HG02840 (cell line): Measurements from ENCODE around the gene DHRS12.

Experiments
- ATAC-seq: cut with Tn5 transposase; IDR thresholded peaks from one replicate; pipeline ENCODE4 v1.9.1; 2021; ENCODE audit warnings: mild to moderate bottlenecking, moderate library complexity, moderate number of reproducible peaks; ENCODE audit not compliant: unreplicated experiment, low FRiP score

The DHRS12 gene

DNA sequence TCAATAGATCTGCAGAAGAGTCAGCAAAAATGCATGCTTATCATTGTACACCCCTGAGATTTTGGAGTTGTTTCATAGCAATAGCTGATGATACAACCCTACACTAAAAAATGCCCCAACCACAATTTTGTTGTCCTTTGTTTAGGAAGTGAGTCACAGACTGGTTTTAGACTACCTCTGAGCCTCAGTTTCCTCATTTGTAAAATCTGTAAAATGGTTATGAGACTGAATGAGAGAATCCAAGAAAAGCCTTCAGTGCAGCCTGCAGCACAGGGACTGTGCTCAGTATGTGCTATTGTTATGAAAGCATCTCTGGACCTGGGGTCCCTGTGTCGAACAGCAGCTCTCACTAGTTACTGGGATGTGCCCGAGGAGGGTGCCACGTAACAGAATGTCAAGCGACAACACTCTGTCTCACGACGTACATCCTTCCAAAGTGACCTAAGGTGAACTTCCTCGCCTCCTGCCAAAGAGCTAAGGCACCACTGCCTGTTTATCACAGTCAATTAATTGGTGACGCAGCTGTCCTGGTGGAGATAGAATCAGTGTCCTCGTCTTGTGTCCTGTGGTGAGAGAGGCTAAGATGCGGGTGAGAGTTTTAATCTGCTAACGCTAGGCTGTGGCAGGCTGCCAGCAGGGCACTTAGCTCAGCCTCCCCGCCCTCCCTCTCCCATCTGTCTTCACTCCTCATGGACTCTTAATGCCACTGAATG is 18.1 kb downstream of the DHRS12 start:
- ATAC-seq: no peak

DNA sequence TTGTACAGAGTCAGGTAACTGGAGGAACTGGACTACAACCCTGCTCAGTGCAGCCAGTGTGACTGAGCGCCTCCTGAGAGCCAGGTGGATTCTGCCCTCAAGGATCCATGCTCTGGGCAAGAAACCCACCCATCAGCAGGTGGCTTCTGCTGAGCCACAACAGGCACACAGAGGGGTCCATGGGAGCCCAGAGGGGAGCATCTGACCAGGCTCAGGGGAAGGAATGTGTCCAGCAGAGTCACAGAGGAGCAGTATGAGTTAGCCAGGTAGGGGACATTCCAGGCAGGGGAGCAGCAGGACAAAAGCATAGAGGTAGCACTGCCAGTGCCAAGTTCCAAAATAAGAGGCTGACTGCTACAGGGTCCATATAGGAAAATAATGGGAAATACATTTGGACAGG is 19.9 kb downstream of the DHRS12 start:
- no peak for ATAC-seq

DNA sequence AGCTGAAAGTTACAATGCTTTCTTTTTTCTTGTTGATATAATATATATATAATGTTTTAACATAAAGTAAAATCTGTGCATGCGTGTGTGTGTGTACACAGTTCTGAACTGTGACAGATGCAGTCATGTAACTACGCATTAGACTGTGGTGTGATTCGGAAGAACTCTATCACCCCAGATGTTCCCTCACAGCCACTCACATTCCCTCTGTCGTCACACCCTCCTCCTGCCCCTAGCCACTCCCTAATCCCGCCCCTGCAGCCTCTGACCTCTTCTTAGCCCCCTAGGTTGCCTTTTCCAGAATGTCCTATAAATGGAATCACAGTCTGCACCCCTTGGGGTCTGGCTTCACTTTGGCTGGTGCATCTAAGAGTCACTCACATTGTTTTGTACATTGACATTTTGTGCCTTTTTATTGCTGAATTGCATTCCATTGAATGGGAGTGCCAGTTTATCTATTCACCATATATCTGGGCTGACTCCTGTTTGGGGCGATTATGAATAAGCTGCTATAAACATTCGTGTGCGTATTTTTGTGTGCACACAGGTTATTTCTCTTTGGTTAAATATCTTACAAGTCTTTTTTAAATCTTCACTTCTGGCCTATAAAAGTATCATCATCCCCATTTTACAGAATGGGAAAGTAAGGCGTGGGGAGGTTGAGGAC is 20.4 kb downstream of the DHRS12 start:
- ATAC-seq: no peak

DNA sequence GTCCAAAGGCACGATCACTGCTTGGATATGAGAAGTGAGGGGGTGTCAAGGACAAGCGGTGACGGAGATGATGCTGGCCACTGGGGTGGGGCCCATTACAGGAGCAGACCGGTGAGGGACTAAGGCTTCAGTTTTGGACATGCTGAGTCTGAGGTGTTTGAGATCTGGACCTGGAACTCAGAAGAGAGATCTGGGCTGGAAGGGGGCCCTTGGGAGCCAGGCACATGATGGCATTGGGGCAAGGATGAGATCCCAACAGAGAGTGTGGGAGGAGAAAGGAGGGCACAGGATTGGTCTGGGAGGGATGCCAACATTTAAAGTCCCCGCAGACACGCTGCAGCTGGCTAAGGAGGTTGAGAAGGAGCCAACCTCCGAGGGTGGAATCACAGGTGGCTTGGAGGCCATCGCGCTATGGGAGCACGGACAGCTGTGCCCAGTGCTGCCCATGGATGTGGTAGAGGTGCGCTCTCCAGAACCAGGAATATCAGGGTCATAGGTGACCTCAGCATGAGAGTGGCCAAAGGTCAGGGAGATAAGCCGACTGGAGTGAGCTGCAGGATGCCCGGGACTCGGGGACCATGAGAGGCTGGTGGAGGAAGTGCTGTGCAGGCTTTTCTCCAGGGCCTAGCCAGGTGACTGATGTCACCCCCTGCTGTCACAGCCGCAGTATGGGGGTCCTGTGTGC is 21.8 kb downstream of the DHRS12 start:
- ATAC-seq: no peak

DNA sequence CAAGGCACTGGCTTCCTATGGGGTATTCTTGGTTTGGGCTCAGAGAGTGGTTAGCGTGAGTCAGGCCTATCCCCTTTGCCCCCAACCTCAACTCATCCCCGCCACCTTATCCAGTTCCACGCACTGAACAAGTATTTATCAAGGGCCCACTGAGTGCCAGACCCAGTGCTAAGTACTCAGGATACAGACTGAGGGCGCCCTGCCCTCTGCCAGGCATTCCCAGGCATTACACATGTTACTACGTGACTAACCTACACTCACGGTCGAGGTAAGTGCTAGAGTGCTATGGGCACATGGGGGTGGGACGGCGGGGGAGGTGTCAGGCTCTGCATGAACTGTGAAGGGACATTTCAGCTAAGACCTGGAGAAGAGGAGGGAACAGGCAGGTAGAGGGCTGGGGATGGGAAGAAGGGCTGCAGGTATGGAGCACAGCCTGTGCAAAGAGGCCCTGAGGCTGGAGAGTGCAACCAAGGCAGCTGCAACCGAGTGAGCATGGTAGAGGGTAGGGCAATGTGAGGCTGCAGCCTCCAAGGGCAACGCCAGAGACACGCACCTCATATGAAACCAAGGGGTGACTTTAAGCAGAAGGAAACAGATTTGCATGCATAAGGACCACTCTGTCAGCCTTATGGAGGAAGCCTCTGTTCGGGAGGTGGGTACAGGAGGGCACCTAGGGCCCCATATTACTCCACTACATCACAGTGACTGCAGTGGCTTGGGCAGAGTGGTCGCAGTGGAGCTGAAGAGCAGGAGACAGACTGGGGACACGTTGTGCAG is 22.5 kb downstream of the DHRS12 start:
- ATAC-seq: no peak

DNA sequence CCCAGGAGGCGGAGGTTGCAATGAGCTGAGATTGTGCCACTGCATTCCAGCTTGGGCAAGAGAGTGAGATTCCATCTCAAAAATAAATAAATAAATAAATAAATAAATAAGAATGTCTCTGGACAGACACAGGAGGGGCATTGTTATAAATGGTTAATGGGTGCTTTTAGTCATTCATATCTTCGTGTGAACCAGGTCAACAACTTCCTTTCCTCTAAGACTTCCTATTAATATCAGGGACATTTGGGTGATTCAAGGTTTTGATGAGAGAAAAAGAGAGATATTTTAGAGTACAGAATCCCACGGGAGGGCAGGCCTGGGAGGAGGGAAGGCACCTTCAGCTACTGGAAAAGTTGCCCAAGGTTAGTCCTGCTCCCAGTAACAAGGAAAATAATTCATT is 23.9 kb downstream of the DHRS12 start:
- no peak for ATAC-seq

DNA sequence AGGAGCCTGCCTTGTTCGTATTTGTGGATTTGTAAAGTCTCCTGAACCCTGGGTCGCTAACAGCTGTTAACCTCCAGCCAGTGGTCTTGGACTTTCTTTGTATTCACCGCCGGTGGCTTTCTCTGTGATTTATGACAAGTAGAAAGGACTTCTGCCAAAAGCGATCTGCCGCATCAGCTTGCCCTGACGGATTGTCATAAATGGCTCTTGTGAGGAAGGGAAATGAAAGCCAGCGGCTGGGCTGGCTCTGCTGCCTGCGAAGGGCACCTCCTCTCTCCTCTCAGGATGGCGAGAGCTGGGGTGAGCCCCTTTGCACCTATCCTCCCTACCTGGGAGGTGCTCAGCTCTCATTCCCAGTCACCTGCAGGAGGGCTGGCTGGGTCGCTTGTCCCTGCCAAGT is 25.6 kb downstream of the DHRS12 start:
- ATAC-seq: no peak

DNA sequence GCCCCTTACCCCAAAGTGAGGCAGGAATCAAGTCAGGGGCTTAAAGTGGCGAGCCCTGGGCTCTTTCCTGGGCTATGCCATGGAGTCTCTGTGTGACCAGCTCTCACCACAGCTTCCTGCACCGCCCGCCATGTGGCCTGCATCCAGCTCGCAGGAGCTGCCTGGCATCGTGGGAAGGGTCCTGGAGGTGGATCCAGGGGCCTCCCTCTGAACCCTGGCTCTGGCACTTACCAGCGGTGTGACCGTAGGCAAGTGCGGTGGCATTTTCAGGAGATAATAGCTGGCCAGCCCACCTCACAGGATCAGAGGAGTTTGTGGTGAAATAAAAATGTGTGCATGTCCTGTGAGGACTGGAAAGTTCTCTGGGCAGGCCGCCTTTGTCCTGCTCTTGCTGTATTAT is 26.0 kb downstream of the DHRS12 start:
- ATAC-seq: no peak

DNA sequence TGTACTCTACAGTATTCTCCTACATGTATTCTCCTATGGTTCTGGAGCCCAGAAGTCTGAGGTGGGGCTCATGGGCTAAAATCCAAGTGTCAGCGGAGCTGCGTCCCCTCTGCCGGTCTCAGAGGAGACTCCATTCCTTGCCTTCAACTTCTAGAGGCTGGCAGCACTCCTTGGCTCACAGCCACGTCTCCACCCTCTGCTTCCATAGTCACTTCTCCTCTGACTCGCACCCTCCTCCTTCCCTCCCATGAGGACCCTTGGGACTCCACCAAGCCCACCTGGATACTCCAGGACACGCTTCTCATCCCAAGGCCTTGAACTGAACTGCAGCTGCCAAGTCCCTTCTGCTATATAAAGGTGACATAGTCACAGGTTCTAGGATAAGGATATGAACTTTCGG is 27.8 kb downstream of the DHRS12 start:
- no peak for ATAC-seq

DNA sequence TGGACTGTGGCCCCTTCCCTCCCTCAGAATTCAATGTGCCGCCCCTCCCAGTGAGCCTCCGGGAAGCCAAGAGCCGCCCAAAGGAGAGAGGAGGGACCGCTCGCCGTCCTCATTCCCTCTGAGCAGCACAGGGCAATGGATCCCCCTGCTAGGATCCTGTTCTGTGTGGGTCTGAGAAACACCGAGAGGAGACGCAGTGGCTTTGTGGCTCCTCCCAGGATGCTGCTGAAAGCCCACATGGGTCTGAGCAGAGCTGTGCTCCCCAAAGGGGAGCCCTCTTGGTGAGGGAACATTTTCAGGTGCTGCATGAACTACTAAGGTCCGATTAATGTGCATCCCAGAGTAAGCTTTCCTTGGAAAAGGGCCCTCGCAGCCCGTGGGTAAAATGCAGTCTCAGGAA is 30.4 kb downstream of the DHRS12 start:
- no peak for ATAC-seq

DNA sequence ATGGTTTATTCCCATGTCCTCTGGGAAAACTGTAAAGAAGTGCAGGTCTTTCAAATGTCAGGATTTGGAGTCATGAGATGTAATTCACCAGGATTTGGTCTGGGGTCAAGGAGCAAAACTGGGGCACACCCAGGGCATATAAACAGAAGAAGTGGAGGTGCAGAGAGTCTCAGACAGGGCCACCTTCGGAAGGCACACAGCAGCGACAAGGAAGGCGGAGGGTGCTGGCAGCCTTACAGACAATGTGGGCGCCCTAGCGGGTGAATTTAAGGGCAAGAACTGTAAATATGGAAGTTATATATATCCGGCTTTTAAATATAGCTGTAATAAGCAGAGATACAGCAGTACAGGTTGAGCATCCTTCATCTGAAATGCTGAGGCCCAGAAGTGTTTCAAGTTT is 31.2 kb downstream of the DHRS12 start:
- no peak for ATAC-seq

DNA sequence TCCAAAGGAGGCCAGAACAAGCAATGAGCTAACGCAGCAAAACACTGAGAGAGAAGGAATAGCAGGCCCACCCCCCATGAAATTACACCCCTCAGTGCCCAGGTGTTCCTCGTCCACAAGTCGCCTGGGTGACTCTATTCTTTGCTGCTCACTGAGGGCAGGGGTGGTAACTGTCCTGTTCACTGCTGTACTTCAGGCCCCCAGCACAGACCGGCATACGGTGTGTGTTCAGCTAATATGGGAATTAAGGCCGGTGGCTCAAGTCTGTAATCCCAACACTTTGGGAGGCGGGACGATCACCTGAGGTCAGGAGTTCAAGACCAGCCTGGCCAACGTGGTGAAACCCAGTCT is 31.9 kb downstream of the DHRS12 start:
- no peak for ATAC-seq

DNA sequence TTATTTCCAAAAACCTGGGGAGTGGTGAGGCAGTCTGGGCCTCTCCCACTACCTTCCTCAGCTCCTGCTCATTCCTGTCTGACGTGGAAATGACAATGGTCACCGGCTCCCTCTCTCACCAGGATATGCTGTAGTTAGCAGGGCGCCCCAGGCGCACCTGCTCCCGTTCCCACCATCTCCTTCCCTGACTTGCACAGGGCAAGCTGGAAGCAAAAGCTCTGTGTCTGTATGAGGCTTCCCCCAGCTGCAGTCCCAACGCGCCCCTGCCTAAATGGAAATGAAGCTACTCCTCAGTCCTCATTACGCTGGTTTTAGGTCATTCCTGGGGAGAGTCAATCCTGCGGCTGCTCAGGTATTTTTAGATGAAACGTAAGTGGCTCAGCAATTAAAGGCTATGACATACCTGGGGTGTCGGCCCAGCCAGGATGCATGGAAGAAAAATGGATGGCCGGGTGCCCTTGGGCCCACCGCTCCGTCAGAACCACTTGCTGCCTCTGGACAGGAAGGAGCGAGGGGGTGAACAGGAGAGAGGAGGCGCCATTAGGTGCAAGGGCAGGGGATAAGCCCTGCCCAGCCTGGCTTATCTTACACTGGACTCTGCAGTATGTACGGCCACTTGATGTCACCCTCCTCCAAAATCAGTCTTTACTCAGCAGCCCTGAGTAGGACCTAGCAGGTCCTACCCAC is 32.4 kb downstream of the DHRS12 start:
- ATAC-seq: no peak

DNA sequence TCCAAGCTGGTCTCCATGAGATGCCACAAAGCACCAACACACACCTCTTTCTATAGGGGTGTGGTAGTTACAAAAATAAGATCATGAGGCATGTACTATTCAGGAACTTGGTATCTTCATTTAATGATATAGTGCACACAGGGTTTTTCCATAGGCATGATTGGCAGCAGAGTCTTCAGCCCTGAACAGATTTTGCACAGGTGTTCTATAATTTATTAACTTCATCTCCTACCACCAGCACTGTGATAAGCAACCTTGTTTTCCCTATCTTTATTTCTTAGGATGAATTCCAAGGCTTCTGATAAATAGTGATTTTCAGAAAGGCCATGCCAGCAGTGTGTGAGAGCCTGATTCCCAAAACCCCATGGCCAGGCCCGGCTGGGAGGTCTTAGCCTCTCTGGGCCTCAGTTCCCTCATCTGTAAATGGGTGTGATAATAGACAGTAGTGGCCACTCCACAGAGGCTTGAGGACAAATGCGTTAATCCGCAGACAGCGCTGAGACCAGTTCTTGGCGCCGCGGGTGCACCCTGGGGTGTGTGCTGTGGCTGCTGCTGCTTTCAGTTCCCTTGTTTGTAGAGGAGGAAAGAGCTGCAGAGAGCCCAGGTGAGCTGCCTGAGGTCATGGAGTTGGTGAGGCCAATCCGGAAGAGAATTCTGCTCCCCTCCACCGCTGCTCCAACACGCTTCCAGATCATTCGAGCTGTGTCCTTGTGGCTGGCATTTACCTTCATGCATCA is 33.1 kb downstream of the DHRS12 start:
- ATAC-seq: no peak

DNA sequence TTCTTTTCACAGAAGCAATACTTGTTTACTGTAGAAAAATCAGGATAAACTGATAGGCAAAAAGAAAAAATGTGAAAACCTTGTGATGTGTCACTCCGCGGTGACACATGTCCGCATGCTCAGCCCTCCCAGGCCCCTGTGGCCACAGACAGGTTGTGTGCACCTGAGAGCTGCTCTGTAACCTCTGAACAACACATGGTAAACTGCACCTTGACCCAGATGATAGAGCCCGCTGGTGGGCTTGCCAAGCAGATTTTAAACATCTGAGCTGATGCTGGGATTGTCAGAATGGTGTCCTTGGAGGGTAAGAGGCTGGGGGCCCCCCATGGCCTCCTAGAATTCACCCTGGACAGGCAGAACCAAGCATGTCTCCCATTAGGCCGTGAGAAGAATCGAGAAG is 33.8 kb downstream of the DHRS12 start:
- no peak for ATAC-seq

DNA sequence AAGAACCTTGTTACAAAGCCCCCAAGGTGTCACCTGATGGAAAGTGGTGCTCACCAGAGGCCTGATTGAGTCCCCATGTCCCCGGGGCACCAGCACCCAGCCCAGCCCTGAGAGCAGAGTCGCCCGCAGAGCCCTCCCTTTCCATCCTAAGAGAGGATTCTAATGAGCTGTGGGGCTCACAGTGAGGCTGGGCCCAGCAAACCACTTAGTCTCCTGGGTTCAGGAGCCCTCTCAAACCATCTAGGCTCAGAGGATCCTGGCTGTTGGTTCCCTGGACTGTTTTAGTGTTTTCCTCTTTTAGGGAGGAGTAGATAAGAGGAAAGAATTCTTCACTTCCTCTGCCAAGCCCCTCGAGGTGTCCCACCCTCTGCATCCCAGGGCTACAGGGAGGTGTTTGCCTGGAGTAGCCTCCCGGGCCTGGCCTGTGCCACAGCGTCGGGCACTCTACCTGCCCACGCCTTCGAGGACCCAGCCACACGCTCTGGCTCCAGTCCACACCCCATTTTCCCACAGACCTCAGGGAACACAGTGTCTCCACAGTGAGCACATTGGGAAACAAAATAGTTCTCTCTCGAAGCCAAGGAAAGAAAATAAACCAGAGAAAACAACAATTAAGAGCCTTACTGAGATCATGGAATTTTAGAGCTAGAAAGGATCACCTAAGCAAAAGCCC is 34.4 kb downstream of the DHRS12 start:
- ATAC-seq: no peak

DNA sequence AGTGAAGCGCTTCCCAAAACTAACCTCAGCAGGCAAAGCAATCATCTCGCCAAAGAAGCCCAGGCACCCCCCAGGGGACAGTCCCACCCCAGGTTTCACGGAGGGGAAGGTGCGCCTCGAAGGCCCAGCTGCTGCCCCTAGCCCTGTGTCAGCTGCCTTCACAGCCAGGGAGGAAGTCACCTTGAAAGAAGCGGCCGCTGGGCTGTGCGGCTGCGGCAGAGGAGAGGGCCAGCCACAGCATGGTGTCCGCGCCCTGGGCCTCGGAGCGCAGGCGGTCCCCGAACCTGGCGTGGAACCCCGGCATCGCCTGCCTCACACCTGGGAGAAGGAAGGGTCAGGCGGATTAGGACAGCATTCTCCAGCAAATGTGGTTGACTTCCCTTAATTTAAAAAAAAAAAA is 35.0 kb downstream of the DHRS12 start:
- no peak for ATAC-seq

DNA sequence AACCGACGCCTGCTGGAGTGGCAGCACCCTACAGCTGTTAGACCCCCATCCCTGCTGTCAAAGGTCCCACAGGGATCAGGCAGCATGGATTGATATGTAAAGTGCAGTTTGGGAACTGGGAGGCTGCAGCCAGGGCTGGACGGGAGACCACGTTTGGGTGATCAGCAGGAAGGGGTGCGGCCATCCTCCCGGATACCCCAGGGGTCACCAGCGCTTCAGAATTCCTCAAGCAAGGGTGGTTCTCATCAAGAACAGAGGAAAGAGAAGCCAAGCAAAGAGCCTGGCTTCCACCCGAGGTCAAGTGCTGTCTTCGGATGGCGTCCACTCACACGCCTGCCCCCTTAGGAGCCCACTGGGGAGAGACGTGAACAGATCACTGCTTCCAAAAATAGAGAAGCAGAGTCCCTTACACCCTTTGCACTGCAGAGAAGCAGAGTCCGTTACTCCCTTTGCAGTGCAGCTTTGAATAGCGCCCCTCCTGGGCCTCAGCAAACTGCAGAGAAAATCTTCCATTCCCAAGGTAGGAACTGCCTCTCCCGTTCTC is 35.5 kb downstream of the DHRS12 start:
- ATAC-seq: no peak

DNA sequence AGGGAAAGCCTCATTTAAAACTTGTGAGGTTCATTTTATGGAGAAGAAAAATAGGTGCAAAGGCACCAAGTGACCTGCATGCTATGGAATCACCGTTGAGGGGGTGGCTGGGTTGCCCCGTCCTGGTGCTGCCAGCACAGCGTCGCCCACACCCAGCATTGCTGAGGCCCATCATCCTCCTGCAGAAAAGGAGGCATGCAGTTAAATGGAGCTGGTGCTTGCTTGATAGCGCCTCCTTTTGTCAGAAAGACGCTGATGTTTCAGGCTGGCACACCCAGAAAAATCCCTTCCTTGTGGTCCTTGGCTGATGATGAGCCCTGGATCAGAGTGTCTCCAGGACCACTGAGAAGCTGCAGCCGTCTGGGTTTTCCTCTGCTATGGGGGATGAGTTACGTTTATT is 36.9 kb downstream of the DHRS12 start:
- ATAC-seq: no peak
